Sigmoid colon (tissue), 7 donors: ENCODE data around the gene GRID1. TPM values are rescaled to one million over a fixed set of nuclear protein-coding genes. Genes with fewer than 3 reads are reported as not detected.

ENCODE experiments used
- DNase-seq: peaks from one replicate; pipeline ENCODE4 v3.0.0-alpha.2; 2019
- H3K27ac ChIP-seq, 4 donors: fragments of 200-600 bp; sonication (generic); one replicate each; pipeline ENCODE4 v1.5.1; 2016 to 2019; ENCODE audit warnings: mild to moderate bottlenecking in 1 of 4
- H3K27me3 ChIP-seq, 3 donors: fragments of 200-600 bp; sonication (generic); one replicate each; pipeline ENCODE4 v1.5.1; 2019; ENCODE audit warnings: mild to moderate bottlenecking in 1 of 3
- H3K36me3 ChIP-seq, 4 donors: fragments of 200-600 bp; sonication (generic); one replicate each; pipeline ENCODE4 v1.5.1; 2016 to 2019
- H3K4me1 ChIP-seq, 4 donors: fragments of 200-600 bp; sonication (generic); one replicate each; pipeline ENCODE4 v1.5.1; 2017 to 2019
- H3K4me3 ChIP-seq, 4 donors: fragments of 200-600 bp; sonication (generic); one replicate each; pipeline ENCODE4 v1.5.1; 2017 to 2019; ENCODE audit warnings: mild to moderate bottlenecking in 2 of 4, moderate library complexity in 1 of 4
- H3K9me3 ChIP-seq, 4 donors: fragments of 200-600 bp in 3 of 4; sonication (generic) in 3 of 4; one replicate each; pipeline versions ENCODE4 v1.5.1 to v1.6.1; 2013 to 2019
- CTCF ChIP-seq, 4 experiments: fragments of 450-650 bp in 3 of 4; fragments of 200-600 bp in 1 of 4; IDR thresholded peaks; one replicate each; pipeline ENCODE4 v1.5.1; 2016 to 2019; ENCODE audit warnings: antibody characterized with exemption in 4 of 4, mild to moderate bottlenecking in 3 of 4, moderate library complexity in 2 of 4
- EP300 ChIP-seq, 4 donors: sonication (generic); formaldehyde crosslinking; IDR thresholded peaks; one replicate each; pipeline ENCODE4 v1.6.1; 2017; ENCODE audit warnings: antibody characterized with exemption in 4 of 4
- POLR2A ChIP-seq, 2 donors: fragments of 450-650 bp; IDR thresholded peaks; one replicate each; pipeline ENCODE4 v1.6.1; 2016; ENCODE audit warnings: antibody characterized with exemption in 2 of 2, mild to moderate bottlenecking in 2 of 2, moderate library complexity in 2 of 2
- POLR2AphosphoS5 ChIP-seq, 4 donors: sonication (generic); formaldehyde crosslinking; IDR thresholded peaks; one replicate each; pipeline ENCODE4 v1.6.1; 2017; ENCODE audit warnings: antibody characterized with exemption in 4 of 4
- WGBS, 2 donors: extraction: QIAGEN DNeasy Blood & Tissue Kit; methylation state at CpG; one replicate each; pipeline ENCODE4 v1.1.7; 2013; 5-methylcytosine and 5-hydroxymethylcytosine counted together
- intact Hi-C: fragments of 100-400 bp; cut with DNase I; formaldehyde crosslinking; loops from one replicate; pipeline ENCODE4 v1.15.1; 2023
- polyA plus RNA-seq, 3 donors: library from polyadenylated mRNA; stranded (reverse); fragments of 200-250 nt; gene quantifications; one replicate each; pipeline ENCODE4 v1.2.3, GENCODE V29; 2013
- total RNA-seq, 4 donors: library from RNA; depleted of rRNA; stranded (reverse); fragments of >200 nt; gene quantifications; one replicate each; pipeline ENCODE4 v1.1.0, GENCODE V29; 2016
- donor health status: healthy with polysubstance abuse.
- donor health status: Bipolar disorder and iron deficiency.
- donor health status: healthy.

The GRID1 gene
- total and polyA plus RNA-seq, 7 donors, result 0.66 to 4.7 (median 1.1) TPM; not detected in 2

- no peak for TF ChIP-seq EP300 (IDR thresholded peaks at IDR 0.05)
- TF ChIP-seq POLR2A (IDR thresholded peaks at IDR 0.05), result no peak
- TF ChIP-seq POLR2AphosphoS5 (IDR thresholded peaks at IDR 0.05), result no peak
- TF ChIP-seq CTCF (IDR thresholded peaks at IDR 0.05), result no peak
- H3K4me1 ChIP-seq, result peaks cover 0 to 8% (median 7%) of the 10 kb centered on the region in 4 donors
- H3K9me3 ChIP-seq, result no peaks in the 10 kb centered on the region
- intact Hi-C loops, result loop anchor here (2.0 to 5.0 kb wide), 3 partner anchors 830 to 1837 kb away; no protein-coding TSS in a partner anchor
- peak; percentile 28 for DNase-seq
- WGBS, 2 donors, result 28 to 36% methylated on average over 6 of the region's 6 CpGs
- H3K4me3 ChIP-seq, result no peak overlapping the region
- no peak overlapping the region for H3K27ac ChIP-seq
- H3K36me3 ChIP-seq, result no peaks in the 10 kb centered on the region
- H3K27me3 ChIP-seq, result peaks cover 4 to 56% (median 28%) of the 10 kb centered on the region in 3 donors
Observed at GRCh38 chr10:86377797-86378146, 11.2 kb upstream of the GRID1 start.

GRCh38 chr10:86376852-86377796, 10.5 kb upstream of the GRID1 start:
- DNase-seq, result peak; percentile 82
- Histone ChIP-seq H3K27ac (no peak overlapping the region), H3K4me1 (peaks cover 0 to 8% (median 7%) of the 10 kb centered on the region in 4 donors), H3K9me3 (no peaks in the 10 kb centered on the region), H3K4me3 (peak overlapping the region in 3 of 4 donors; percentile 12 to 35 (median 34)), H3K36me3 (no peaks in the 10 kb centered on the region), H3K27me3 (peaks cover 4 to 63% (median 35%) of the 10 kb centered on the region in 3 donors)
- 18 to 22% methylated on average over 68 of the region's 68 CpGs for WGBS, 2 donors
- TF ChIP-seq EP300 (IDR thresholded peaks at IDR 0.05) (no peak), CTCF (IDR thresholded peaks at IDR 0.05) (peak; percentile 66 to 99 (median 86))
- intact Hi-C loops, result loop anchor here (2.0 to 5.0 kb wide), 3 partner anchors 830 to 1836 kb away; no protein-coding TSS in a partner anchor

- DNase-seq, result peak; percentile 59
- Histone ChIP-seq H3K36me3 (no peaks in the 10 kb centered on the region), H3K9me3 (no peaks in the 10 kb centered on the region), H3K27ac (no peak overlapping the region), H3K4me3 (no peak overlapping the region), H3K4me1 (peaks cover 0 to 8% (median 7%) of the 10 kb centered on the region in 4 donors), H3K27me3 (peaks cover 4 to 68% (median 42%) of the 10 kb centered on the region in 3 donors)
- TF ChIP-seq POLR2A (IDR thresholded peaks at IDR 0.05) (no peak), POLR2AphosphoS5 (IDR thresholded peaks at IDR 0.05) (no peak), EP300 (IDR thresholded peaks at IDR 0.05) (no peak), CTCF (IDR thresholded peaks at IDR 0.05) (no peak)
- intact Hi-C loops, result loop anchor here (2.0 to 5.0 kb wide), 3 partner anchors 829 to 1836 kb away; no protein-coding TSS in a partner anchor
- 79 to 88% methylated on average over 7 of the region's 7 CpGs for WGBS, 2 donors
Observed at GRCh38 chr10:86376403-86376802, 9.8 kb upstream of the GRID1 start.

- Histone ChIP-seq H3K9me3 (no peaks in the 10 kb centered on the region), H3K27ac (no peak overlapping the region), H3K27me3 (peaks cover 4 to 68% (median 49%) of the 10 kb centered on the region in 3 donors), H3K4me3 (no peak overlapping the region), H3K36me3 (no peaks in the 10 kb centered on the region), H3K4me1 (peaks cover 0 to 8% (median 7%) of the 10 kb centered on the region in 4 donors)
- intact Hi-C loops, result loop anchor here (5.0 kb wide), 2 partner anchors 828 to 1763 kb away; no protein-coding TSS in a partner anchor
- DNase-seq, result no peak
- TF ChIP-seq POLR2A (IDR thresholded peaks at IDR 0.05) (no peak), CTCF (IDR thresholded peaks at IDR 0.05) (no peak), POLR2AphosphoS5 (IDR thresholded peaks at IDR 0.05) (no peak), EP300 (IDR thresholded peaks at IDR 0.05) (no peak)
- WGBS, 2 donors, result 78 to 89% methylated on average over 8 of the region's 8 CpGs
Observed at GRCh38 chr10:86375204-86375603, 8.6 kb upstream of the GRID1 start.
